Myocyte (in vitro differentiated cells): ENCODE data around the gene NEMP2. TPM values are rescaled to one million over a fixed set of nuclear protein-coding genes. Genes with fewer than 3 reads are reported as not detected.
"Not testable (repeated sequence)": the region's sequence is repeated elsewhere in the genome, so short reads cannot be mapped to it uniquely, and the experiment has no call there.

Source experiments
- DNase-seq: peaks from one replicate; pipeline ENCODE4 v3.0.0-alpha.2; 2012; ENCODE audit warnings: low read depth
- total RNA-seq: library from RNA; depleted of rRNA; stranded (reverse); fragments of >200 nt; gene quantifications from 2 replicates; pipeline ENCODE4 v1.2.3, GENCODE V29; 2014

Gene NEMP2
- total RNA-seq, 1 donor from 2014 or later, result 4.7 TPM

DNA sequence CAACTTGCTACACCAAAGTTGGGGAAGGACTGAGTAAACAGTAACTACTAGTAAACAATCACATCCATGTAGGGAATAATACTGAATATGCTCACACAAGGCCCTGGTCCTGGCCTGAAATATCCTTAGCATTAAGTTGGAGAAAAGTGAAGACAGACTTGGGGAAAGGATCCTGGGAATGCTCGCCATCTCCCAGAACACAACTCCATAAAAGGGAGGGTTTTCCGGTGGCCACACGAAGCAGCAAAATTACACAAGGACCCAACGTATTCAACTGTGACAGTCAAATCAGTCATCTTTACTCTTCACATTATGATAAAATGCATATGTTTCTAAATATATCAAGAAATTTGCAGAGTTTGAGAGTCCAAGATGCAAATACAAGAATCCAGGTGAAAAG lies 7.3 kb downstream of the NEMP2 start:
- DNase-seq, result no peak

DNA sequence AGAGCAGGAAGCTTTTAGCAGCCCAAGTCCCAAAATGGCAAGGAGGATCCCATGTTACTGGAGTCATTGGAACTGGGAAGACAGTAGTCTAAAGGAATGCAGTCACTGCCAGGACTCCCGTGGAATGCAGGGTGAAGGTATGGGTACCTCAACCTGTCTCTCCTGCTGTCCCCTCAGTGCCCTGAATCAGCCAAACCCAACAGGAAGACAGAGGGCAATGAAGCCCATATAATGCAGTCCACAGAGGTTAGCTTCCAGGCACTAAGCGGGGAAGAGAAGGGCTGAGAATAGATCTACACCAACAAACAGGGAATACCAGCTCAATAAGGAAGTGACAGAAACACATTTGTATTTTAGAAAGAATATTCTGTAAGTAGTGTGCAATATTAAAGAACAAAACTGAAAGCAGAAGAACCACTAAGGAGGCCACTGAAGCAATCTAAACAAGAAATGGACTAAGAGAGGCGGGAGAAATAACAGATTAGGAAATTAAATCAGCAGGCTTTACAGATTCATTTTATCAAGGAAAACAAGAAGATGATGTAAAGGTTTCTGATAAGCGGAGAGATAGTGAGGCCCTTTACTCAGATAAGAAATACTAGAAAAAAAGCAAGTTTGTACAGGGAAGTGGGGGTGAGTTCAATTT lies 8.3 kb downstream of the NEMP2 start:
- DNase-seq, result no peak

GRCh38 chr2:190524928-190525327 lies 9.6 kb downstream of the NEMP2 start:
- DNase-seq, result no peak

DNA sequence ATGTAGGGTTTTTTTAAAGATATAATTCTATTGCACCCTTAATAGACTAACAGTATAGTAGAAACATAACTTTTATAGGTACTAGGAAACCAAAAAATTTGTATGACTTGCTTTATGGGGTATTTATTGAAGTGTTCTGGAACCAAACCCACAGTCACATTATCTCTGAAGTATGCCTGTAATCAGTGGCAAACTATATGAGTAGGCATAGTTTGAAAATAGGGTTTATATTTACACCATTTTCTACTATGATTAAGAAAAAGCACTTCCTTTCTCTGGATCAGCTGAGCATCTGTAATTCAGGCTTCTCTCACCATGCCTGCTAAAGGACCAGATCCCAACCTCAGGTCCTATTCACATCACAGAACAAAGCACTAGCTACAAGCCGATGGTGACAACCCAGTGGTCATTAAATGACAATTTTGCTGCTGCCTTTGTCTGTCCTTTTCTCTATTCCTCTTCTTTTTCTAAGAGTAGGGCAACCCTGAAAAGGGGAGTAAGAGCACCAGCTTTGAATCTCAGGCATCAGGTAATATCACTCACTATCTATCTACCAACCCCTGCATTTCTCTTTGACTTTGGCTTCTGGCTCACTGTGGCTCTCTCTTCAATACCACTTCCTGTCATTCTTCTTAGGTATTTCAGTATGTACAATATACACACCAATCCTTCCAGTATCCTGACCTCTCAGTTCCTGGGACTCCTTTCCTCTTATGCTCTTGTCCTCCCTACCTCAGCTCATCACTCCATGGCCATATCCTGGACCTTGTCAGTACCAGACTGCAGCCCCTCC lies 14.4 kb downstream of the NEMP2 start:
- DNase-seq, result no peak

DNA sequence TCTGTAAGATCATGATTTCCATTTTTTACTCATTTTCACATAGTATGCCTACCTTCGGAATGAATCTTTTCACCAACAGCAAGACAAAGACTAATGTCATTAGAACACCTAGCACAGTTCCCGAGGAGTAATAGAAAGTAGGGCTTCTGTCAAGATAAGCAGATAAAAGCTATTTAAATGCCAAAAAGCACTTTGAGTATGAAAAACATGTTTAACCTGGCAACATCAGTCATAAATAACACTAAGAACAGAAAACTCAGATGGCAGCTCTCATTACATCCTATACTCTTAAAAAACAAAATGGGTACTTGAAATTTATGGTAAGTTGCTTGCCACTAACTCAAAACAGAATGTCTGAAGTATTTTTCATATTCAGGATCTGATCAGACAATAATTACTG lies 17.1 kb downstream of the NEMP2 start:
- no peak for DNase-seq

DNA sequence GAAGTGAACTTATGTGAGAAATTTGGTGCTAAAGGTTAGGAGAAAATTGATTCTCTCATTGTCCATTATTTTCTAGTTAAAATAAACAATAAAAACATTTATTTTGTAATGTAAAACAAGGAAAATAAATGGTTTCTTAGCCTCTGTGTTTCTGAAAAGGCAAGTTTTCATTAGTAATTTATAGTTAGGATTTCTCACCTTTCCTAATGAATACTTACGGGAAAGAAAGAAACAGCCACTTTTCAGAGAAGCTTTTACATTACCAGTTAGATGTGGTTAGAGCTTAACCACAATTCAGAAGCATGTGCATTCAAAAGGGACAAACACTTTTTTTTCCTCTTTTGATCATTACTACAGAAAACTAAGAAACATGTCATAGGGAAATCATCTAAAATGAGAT lies 18.8 kb downstream of the NEMP2 start:
- DNase-seq, result no peak

DNA sequence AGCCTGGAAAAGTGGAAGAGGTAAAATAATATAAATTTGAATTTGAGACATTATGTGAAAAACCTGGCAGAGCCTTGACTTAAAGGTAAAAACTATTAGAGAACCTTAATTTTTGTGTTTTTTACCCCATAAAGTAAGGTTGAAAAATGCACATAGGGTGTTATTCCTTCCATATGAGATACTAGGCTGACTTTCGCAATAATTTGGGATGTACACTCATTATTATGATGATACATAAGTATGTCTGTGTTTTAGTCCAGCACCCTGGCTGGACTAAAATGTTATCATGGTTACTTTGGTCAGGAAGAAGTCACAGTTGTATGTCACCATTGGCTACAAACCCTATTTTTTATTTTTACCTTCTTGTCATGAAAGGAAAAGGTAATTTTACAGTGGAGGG lies 19.8 kb downstream of the NEMP2 start:
- DNase-seq, result no peak

GRCh38 chr2:190513877-190514276 lies 20.6 kb downstream of the NEMP2 start:
- peak; percentile 10 for DNase-seq

- no peak for DNase-seq
These were observed 21.9 kb downstream of the NEMP2 start for GRCh38 chr2:190512539-190513095.

- peak; percentile 58 for DNase-seq
These were observed 23.4 kb downstream of the NEMP2 start for GRCh38 chr2:190511104-190511503.

DNA sequence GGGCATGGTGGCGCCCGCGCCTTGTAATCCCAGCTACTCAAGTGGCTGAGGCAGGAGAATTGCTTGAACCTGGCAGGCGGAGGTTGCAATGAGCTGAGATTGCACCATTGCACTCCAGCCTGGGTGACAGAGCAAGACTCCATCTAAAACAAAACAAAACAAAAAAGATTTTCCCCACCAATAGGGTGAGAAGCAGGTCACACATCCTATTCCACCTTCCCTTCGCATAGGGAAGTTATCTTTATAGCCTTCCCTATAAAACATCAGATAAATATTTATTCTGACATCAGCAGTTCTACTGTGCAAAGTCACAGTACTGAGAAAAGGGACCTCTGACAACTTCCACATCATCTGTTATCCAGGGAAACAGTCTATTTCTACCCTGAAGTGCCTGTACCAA lies 24.6 kb downstream of the NEMP2 start:
- DNase-seq, result not testable (repeated sequence)

- DNase-seq, result no peak
These were observed 27.4 kb downstream of the NEMP2 start for GRCh38 chr2:190507135-190507534.

GRCh38 chr2:190506666-190507065 lies 27.9 kb downstream of the NEMP2 start:
- no peak for DNase-seq

DNA sequence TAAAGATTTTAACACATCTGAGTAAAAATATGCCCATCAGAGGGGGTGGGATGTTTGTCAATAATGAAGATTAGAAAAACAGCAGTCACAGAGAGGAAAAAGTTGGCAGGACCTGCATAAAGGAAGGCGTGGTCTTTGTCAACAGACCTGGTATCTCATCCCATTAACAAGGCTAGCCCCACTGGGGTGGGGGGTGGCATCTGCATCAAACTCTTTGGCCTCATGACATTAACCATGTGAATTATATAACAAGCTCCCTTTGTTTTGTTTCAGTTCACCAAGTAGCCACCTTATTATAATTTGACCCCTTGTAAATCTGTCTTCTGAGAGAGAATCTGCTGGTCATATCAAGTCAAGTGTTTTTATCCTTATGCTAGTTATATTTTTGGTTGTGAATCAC lies 28.8 kb downstream of the NEMP2 start:
- DNase-seq, result no peak

DNA sequence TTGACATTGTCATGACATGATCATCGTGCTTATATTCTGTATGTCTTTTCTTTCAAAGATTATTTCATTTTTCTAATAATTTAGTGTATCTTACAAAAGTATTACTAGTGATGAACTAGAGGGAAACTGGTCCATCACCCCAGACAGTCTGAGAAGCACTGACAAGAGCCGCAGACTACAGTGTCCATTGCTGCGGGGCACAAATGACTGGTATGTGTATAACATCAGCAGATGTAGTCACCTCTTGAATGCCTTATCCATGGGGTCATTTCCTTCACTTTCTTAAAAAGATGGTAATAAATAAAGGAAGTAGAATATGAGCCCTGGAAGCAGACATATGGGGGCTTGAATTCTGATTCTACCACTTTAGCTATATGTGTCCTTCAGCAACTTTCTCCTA lies 29.6 kb downstream of the NEMP2 start:
- no peak for DNase-seq

- no peak for DNase-seq
These were observed 31.4 kb downstream of the NEMP2 start for GRCh38 chr2:190503088-190503487.

GRCh38 chr2:190501702-190502407 lies 32.7 kb downstream of the NEMP2 start:
- no peak for DNase-seq

DNA sequence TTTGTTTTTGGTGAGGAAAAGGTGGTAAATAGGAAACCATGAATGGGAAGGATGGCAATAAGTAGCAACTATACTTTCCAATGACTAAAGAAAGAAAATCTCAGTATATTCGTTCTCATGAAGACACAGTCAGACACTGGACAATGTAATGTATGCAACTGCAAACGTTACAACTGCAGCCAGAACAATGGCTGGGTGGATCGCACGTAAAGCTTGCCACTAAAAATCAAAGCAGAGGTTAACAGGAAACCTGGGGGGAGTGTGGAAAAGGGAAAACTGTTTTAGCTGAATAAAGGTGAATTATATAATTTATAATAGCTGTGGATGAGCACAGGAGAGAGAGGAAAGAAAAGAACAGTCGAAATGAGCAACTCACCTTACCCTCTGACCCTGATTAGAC lies 33.3 kb downstream of the NEMP2 start:
- no peak for DNase-seq

DNA sequence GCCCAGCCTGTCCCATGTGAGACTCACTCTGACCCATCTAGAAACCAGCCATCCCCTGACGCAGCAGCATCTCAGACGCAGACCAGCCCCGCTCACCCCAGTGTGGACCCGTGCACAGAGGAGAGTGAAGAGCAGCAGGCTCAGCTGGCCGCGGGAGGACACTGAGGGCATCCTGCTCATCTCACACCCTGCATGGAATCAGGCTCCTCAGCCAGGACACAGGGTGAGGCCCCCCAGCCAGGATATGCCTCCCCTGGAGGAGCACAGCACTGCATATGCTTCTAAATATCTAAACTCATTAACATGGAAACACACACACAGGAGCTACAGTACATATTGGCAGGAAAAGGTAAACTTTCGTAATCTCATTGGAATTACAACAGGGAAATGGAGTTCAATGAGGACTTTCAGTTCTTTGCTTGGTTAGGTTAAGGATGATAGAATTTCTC lies 34.4 kb downstream of the NEMP2 start:
- DNase-seq, result no peak

- DNase-seq, result no peak
These were observed 35.2 kb downstream of the NEMP2 start for GRCh38 chr2:190499273-190499672.

- DNase-seq, result no peak
These were observed 37.1 kb downstream of the NEMP2 start for GRCh38 chr2:190497428-190497827.
